ENCODE data around the gene DSG4.

- TF ChIP-seq, protein P1, sequence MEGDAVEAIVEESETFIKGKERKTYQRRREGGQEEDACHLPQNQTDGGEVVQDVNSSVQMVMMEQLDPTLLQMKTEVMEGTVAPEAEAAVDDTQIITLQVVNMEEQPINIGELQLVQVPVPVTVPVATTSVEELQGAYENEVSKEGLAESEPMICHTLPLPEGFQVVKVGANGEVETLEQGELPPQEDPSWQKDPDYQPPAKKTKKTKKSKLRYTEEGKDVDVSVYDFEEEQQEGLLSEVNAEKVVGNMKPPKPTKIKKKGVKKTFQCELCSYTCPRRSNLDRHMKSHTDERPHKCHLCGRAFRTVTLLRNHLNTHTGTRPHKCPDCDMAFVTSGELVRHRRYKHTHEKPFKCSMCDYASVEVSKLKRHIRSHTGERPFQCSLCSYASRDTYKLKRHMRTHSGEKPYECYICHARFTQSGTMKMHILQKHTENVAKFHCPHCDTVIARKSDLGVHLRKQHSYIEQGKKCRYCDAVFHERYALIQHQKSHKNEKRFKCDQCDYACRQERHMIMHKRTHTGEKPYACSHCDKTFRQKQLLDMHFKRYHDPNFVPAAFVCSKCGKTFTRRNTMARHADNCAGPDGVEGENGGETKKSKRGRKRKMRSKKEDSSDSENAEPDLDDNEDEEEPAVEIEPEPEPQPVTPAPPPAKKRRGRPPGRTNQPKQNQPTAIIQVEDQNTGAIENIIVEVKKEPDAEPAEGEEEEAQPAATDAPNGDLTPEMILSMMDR (conservative IDR thresholded peaks at IDR 0.05; ENCODE audit: low read depth, low read length), result no peak
- no peak for TF ChIP-seq EZH2 (IDR thresholded peaks at IDR 0.05; ENCODE audit: borderline replicate concordance, low read depth, low read length, poor library complexity, severe bottlenecking)
Measured at GRCh38 chr18:31399306-31400032, 22.9 kb downstream of the DSG4 start.

Data from A673 (cell line).